ENCODE results near the gene EFNA5.
"Not testable (repeated sequence)": the region's sequence is repeated elsewhere in the genome, so short reads cannot be mapped to it uniquely, and the experiment has no call there.

The EFNA5 gene

DNA sequence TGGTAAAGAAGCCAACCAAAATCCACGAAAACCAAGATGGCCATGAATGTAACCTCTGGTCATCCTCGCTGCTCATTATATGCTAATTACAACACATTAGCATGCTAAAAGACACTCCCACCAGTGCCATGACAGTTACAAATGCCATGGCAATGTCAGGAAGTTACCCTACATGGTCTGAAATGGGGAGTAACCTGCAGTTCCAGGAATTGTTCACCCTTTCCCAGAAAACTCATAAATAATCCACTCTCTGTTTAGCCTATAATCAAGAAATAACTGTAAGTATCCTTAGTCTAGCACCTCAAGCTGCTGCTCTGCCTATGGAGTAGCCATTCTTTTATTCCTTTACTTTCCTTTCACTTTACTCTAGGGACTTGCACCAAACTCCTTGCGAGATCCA, 160.6 kb downstream of the EFNA5 start:
- Mint-ChIP-seq H3K9me3 (no peaks in the 10 kb centered on the region), H3K36me3 (no peaks in the 10 kb centered on the region), H3K4me1 (no peaks in the 10 kb centered on the region), H3K4me3 (no peak overlapping the region), H3K27me3 (no peaks in the 10 kb centered on the region), H3K27ac (no peak overlapping the region)
- ATAC-seq = no peak

DNA sequence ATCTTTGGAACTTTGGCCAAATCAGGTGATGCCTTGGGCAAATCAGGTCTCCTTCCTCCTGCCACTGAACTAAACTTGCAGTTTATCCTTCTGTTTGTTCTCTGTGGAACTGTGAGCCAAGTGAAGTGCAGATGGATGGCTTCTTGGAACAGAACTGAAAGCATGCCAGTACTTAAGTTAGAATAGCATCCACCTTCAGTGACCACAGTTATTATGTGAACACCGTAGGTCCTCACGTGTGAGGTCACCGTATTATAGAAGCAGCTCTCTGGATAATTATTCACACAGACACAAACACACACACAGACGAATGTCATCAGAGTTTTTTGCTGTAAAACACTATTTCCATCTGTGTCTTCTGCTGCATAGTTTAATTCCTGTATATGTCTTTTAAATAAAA, 162.6 kb downstream of the EFNA5 start:
- Mint-ChIP-seq H3K9me3 (no peaks in the 10 kb centered on the region), H3K27me3 (no peaks in the 10 kb centered on the region), H3K36me3 (no peaks in the 10 kb centered on the region), H3K27ac (no peak overlapping the region), H3K4me3 (no peak overlapping the region), H3K4me1 (no peaks in the 10 kb centered on the region)
- ATAC-seq = no peak

DNA sequence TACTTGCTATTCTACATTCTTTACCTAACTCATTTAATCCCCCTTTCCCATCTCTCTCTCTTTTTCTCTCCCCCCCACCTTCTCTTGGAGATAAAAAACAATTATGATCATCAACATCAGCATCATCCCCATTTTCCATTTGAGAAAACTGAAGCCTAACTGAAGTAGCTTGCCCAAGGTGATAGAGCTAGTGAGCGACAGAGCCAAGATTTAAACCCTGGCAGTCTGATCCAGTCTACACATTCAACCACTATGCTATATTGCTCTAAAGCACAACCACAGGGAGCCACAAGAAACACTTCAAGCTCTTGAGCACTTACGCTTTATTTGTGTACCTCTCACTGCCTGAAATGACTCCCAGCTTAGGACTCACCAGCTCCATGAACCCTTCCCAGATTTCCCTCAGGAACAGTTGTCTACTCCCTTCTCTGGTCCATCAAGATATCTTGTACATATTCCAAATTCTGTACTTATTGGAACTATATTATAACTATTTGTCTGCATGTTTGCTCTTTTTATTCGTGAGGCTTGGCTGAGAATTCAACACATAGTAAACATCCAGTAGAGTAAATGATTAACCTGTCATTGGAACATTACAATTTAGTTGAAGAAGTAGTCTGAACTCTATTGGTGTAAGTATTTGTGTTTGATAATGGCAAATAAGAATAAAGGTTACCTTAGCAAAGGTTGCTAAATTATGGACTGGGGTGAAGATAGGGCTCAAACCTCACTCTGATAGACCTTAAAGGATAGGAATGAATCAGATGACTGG, 164.8 kb downstream of the EFNA5 start:
- H3K4me1 Mint-ChIP-seq = no peaks in the 10 kb centered on the region
- no peak overlapping the region for H3K27ac Mint-ChIP-seq
- H3K27me3 Mint-ChIP-seq = peaks cover 11% of the 10 kb centered on the region
- ATAC-seq = peak; percentile 16
- peaks cover 2% of the 10 kb centered on the region for H3K9me3 Mint-ChIP-seq
- no peak overlapping the region for H3K4me3 Mint-ChIP-seq
- H3K36me3 Mint-ChIP-seq = no peaks in the 10 kb centered on the region

DNA sequence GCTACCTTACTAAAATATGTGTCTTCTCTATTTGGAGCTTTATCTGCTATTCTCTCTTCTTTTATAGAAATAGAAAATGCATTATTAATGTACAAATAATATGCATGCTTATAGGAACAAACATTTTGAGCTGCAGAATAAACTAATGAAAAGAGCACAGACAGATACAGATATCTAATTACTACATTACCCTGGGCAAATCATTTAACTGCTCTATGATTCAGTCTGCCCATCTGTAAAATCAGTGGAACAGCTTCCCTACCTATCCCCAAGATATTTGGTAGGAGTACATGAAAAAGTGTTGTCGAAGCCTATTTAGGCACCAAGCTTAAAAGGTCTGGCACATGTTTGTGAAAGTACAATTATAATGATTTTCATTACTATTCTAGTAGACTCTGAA, 166.3 kb downstream of the EFNA5 start:
- ATAC-seq = no peak
- Mint-ChIP-seq H3K9me3 (peaks cover 2% of the 10 kb centered on the region), H3K4me1 (no peaks in the 10 kb centered on the region), H3K27me3 (peaks cover 11% of the 10 kb centered on the region), H3K36me3 (no peaks in the 10 kb centered on the region), H3K4me3 (no peak overlapping the region), H3K27ac (no peak overlapping the region)

DNA sequence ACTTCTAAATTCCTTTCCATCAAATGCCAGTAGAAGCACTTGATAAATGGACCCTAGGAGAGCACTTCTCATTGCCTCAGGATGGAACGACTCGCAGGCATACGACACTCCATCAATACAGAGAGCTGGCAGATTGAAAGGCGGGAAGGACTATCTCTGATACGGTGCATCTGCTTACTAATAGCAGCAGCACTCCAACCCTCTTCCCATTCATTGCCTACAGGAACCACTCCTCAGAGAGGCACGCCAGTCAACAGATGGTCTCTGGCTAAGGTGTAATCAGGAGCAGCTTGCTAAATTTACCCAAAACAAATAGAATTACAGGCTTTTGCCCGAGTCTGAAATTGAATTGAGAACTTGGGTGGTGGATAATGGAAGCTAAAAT, 168.1 kb downstream of the EFNA5 start:
- H3K4me1 Mint-ChIP-seq = no peaks in the 10 kb centered on the region
- no peak overlapping the region for H3K4me3 Mint-ChIP-seq
- H3K27ac Mint-ChIP-seq = no peak overlapping the region

DNA sequence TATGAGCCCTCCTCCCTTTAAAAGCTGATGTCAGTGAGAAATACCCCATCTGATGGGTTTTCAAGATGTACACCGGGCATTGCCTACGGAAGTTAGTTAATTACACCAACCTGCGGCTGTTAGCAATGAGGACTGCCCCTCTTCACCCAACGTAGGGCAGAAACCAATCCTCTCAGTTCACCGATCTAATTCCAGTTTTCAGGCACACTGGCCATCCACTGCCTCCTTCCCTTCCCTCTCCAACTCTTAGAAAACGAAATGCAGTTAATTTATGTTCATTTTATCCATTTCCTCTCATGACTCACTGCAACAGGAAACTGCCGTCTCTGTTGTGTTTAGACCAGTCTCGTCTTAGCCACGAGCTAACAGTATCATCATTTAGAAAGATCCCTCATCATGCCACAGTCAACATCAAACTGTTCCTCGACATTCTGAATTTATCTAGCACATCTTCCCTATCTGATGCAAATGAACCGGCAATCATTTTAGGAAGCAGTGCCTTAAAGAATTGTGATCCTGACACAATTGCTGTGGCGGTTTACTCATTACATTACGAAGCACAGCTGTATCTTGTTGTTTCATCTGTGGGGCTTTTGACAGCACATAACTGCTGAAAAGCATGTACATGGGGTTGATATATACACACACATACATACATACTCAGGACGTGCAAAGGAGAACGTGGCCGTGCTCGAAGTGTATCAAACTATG, 168.6 kb downstream of the EFNA5 start:
- ATAC-seq = no peak
- Mint-ChIP-seq H3K4me1 (no peaks in the 10 kb centered on the region), H3K27ac (no peak overlapping the region), H3K36me3 (no peaks in the 10 kb centered on the region), H3K4me3 (no peak overlapping the region), H3K27me3 (peaks cover 11% of the 10 kb centered on the region), H3K9me3 (peaks cover 2% of the 10 kb centered on the region)

More for the DNA sequence above, 168.1 kb downstream of the EFNA5 start:
- ATAC-seq = no peak
- Mint-ChIP-seq H3K36me3 (no peaks in the 10 kb centered on the region), H3K27me3 (peaks cover 11% of the 10 kb centered on the region), H3K9me3 (peaks cover 2% of the 10 kb centered on the region)

DNA sequence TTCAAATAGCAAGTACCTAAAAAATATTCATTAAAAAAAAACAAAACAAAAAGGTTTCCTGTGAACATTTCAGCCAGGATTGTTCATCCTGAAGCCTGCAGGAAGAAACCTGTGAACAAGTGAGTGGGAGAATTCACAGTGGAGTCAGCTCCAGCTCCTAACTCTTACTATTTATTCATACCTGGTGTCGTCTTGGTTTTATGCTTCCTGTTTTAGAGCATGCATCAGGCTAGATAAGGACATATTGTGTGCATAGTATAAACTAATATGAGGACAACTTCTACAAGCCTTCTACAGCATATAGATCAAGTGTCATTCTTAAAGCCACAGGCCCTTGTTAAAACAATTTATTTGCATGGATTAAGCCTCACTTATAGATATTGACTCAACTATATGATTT, 169.9 kb downstream of the EFNA5 start:
- ATAC-seq = no peak
- Mint-ChIP-seq H3K27ac (no peak overlapping the region), H3K4me3 (no peak overlapping the region), H3K36me3 (no peaks in the 10 kb centered on the region), H3K27me3 (peaks cover 11% of the 10 kb centered on the region), H3K9me3 (peaks cover 2% of the 10 kb centered on the region), H3K4me1 (no peaks in the 10 kb centered on the region)

DNA sequence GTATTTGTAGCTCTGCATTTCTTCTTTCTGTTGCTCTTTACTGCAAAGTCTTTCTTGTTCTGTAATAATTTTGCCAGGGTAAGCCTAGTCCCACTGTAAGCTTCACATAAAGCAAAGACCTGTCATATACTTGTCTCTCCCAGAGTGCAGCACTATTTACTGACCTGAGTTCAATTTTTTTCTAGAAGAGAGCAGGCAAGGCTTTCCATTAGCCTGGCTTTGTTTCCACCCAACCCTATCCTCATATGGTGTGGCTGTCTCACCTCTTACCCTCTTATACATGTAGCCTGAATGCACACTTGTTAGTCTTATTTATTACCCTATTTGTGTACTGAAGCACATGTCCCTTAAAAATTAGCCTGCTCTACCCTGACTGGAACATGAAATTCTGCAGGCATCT, 170.4 kb downstream of the EFNA5 start:
- Mint-ChIP-seq H3K9me3 (peaks cover 2% of the 10 kb centered on the region), H3K4me3 (no peak overlapping the region), H3K36me3 (no peaks in the 10 kb centered on the region), H3K27ac (no peak overlapping the region), H3K4me1 (no peaks in the 10 kb centered on the region), H3K27me3 (peaks cover 11% of the 10 kb centered on the region)
- no peak for ATAC-seq

DNA sequence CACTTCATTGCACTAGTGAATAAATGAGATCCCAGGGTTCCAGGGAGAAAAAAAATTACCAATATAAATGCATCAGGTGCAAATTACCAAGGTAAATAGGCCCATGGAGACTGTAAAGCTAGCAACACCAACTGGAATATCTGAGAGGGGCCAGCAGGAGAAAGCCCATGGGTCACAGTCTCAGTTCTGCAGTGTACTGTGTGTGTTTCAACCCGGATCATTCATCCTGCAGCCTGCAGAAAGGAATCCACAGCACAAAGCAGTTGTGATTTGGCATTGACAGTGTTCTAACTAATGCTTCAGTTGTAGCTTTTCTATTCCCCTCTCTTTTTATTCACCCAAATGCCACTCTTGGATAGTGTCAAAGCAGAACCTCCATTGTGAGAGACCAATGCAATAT, 171.0 kb downstream of the EFNA5 start:
- Mint-ChIP-seq H3K4me1 (no peaks in the 10 kb centered on the region), H3K27ac (no peak overlapping the region), H3K27me3 (peaks cover 11% of the 10 kb centered on the region), H3K36me3 (no peaks in the 10 kb centered on the region), H3K4me3 (no peak overlapping the region), H3K9me3 (peaks cover 2% of the 10 kb centered on the region)
- peak; percentile 32 for ATAC-seq

DNA sequence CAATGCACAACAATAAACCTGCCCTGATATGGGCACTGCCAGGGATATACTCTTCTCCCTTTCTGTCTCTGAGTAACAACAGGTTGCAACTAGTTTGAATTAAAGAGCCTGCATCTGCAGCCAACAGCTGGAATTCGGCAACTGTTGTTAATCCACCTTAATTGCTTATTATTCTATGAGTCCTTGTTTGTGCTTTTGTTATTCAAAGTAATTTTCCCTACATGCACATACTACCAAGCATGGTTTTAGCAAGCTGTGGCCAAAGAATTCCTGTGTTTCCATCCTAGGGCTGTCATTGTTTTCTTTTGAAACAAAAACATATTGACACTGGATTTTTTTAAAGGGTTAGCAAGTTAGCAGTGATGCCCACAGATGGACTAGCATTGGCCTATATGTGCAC, 171.5 kb downstream of the EFNA5 start:
- H3K9me3 Mint-ChIP-seq = peaks cover 2% of the 10 kb centered on the region
- H3K27me3 Mint-ChIP-seq = peaks cover 11% of the 10 kb centered on the region
- ATAC-seq = no peak
- H3K4me1 Mint-ChIP-seq = no peaks in the 10 kb centered on the region
- no peak overlapping the region for H3K27ac Mint-ChIP-seq
- no peak overlapping the region for H3K4me3 Mint-ChIP-seq
- no peaks in the 10 kb centered on the region for H3K36me3 Mint-ChIP-seq

DNA sequence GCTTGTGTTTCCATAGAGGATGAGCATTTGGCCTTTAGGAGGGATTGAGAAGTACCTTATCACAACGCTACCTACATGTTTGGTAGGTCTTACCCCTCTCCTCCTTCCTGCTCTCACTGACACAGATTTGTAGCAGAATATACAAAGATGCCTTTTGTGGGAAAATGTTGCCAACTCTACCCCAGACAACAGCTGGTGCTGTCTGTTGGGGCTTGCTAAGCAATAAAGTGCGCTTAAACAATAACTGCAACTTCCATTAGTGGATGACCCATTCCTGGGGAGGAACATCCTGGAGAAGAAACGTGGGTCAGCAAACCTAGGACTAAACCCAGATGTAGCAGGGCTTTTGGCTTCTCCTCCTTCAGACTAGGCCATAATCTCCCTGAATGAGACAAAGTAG, 174.3 kb downstream of the EFNA5 start:
- Mint-ChIP-seq H3K9me3 (no peaks in the 10 kb centered on the region), H3K4me3 (no peak overlapping the region), H3K27me3 (no peaks in the 10 kb centered on the region), H3K27ac (no peak overlapping the region), H3K36me3 (no peaks in the 10 kb centered on the region), H3K4me1 (no peaks in the 10 kb centered on the region)
- no peak for ATAC-seq

DNA sequence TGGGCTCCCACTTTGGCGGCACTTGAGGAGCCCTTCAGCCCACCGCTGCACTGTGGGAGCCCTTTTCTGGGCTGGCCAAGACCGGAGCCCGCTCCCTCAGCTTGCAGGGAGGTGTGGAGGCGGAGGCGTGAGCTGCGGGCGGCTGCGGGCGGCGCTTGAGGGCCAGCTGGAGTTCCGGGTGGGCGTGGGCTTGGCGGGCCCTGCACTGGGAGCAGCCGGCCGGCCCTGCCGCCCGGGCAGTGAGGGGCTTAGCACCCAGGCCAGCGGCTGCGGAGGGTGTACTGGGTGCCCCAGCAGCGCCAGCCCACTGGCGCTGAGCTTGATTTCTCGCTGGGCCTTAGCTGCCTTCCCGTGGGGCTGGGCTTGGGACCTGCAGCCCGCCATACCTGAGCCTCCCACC, 176.6 kb downstream of the EFNA5 start:
- H3K27me3 Mint-ChIP-seq, H3K36me3 Mint-ChIP-seq, H3K9me3 Mint-ChIP-seq, ATAC-seq, H3K27ac Mint-ChIP-seq, H3K4me3 Mint-ChIP-seq, H3K4me1 Mint-ChIP-seq: not testable (repeated sequence)

DNA sequence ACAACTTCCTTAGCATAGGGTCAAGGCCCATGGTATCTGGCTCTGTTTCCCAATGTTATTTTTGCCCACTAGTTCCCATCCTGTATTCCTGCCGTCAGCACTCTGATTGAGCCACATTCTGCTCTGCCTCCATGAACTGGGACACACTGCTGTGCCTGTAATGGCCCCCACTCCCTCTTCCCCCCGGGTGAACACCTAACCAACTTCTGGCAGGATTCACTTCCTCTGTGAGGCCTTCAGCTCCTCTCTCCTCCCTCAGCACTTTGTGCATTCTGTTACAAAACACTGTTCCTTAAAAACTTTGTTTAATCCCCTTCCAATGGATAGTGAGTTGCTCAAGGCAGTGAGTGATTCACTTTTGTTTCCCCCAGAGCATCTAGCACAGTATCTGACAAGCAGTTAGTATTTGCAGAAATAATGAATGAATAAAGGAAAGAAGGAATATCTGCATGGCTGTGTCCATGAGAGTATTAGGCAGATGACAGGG, 183.6 kb downstream of the EFNA5 start:
- Mint-ChIP-seq H3K4me3 (no peak overlapping the region), H3K27me3 (no peaks in the 10 kb centered on the region), H3K27ac (no peak overlapping the region), H3K4me1 (no peaks in the 10 kb centered on the region), H3K36me3 (no peaks in the 10 kb centered on the region), H3K9me3 (no peaks in the 10 kb centered on the region)
- ATAC-seq = no peak

DNA sequence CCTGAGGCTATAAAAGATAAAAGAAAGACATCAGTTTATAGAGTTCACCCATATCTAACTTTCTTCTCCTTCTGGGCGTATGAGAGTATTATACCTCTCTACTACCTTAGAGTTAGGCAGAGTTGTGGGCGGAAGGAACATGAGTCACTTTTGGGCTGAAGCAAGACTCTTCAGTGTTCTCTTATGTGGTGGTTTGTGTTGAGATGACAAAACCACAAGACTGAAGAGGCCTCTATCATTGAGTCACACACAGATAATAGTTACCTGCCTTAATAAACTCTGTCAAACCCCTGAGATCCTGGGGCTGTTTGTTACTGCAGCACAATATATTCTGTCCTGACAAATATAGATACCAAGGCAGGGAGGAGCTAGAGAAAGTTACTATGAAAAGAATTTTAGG, 184.2 kb downstream of the EFNA5 start:
- Mint-ChIP-seq H3K4me1 (no peaks in the 10 kb centered on the region), H3K27me3 (no peaks in the 10 kb centered on the region), H3K9me3 (no peaks in the 10 kb centered on the region), H3K36me3 (no peaks in the 10 kb centered on the region), H3K27ac (no peak overlapping the region), H3K4me3 (no peak overlapping the region)
- peak; percentile 25 for ATAC-seq

DNA sequence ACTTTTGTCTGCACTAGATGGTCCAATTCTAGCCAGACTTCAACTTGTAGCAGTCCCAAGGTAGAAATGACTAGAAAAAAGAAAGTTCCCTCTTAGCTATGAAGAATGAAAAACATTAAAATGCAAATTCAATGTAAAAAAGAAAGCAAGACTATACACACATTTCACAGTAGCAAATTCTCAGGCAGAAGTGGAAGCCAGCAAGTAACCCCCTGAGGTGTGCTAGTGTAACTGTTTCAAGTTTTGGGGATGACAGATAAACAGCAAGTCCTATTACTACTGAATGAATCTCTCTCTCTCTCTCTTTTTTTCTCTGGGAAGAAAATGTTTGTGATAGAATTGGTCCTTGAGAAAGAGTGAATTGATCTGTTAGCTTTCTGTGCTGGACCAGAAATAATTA, 185.6 kb downstream of the EFNA5 start:
- H3K9me3 Mint-ChIP-seq = no peaks in the 10 kb centered on the region
- no peaks in the 10 kb centered on the region for H3K36me3 Mint-ChIP-seq
- ATAC-seq = no peak
- H3K27ac Mint-ChIP-seq = no peak overlapping the region
- no peaks in the 10 kb centered on the region for H3K27me3 Mint-ChIP-seq
- no peaks in the 10 kb centered on the region for H3K4me1 Mint-ChIP-seq
- no peak overlapping the region for H3K4me3 Mint-ChIP-seq

DNA sequence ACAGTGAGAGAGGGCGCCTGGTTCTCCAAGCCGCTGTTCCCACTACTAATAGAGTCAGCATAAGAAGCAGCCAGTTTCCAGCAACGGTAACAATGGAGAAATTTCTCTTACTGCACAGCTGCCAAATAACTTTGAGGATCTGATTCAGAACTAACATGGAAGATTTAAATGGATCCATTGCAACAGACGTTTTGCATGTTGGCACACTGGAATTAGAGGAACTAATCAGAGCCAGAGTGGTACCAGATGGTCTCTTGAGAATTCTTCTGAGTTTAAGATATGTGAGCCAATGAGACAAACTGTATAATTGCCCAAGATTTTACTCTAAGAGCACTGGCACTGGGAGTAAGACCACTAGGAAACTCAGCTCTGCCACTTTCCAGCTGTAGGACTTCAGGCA, 186.5 kb downstream of the EFNA5 start:
- ATAC-seq = no peak
- Mint-ChIP-seq H3K36me3 (no peaks in the 10 kb centered on the region), H3K27ac (no peak overlapping the region), H3K27me3 (no peaks in the 10 kb centered on the region), H3K4me3 (no peak overlapping the region), H3K9me3 (no peaks in the 10 kb centered on the region), H3K4me1 (no peaks in the 10 kb centered on the region)

All from stimulated activated memory B cell treated with anti-CD40 and anti-IgM and Interleukin-4, amounts not matched to agents 10 μg/mL and 1 μg/mL and 100 μg/mL, for 72 hours (primary cell).